CD4-positive, alpha-beta T cell (primary cell): ENCODE data around the gene LAMC2. TPM values are rescaled to one million over a fixed set of nuclear protein-coding genes. Genes with fewer than 3 reads are reported as not detected.

Experiments
- ATAC-seq: fragments of 200-7000 bp; cut with Tn5 transposase; one replicate; pipeline ENCODE4 v1.10.0; 2022; ENCODE audit warnings: mild to moderate bottlenecking; ENCODE audit not compliant: poor library complexity
- CTCF ChIA-PET: fragments of 350-600 bp; sonication (Branson Sonifier 250); formaldehyde crosslinking; loops from one replicate; lab custom pipeline; 2021; ENCODE audit warnings: antibody characterized with exemption, inconsistent platforms; lab: Charles Lee
- POLR2A ChIA-PET: fragments of 350-600 bp; sonication (Branson Sonifier 250); formaldehyde crosslinking; loops from one replicate; lab custom pipeline; 2021; ENCODE audit warnings: antibody characterized with exemption, inconsistent platforms; lab: Charles Lee
- DNase-seq, 14 experiments: peaks; one replicate each; pipeline ENCODE4 v3.0.0-alpha.2; 2013 to 2020; ENCODE audit warnings: mixed read lengths in 2 of 14
- H3K27ac ChIP-seq, 2 donors: one replicate each; pipeline versions ENCODE4 v1.5.1 to v1.7.0; 2013; ENCODE audit warnings: low read length in 2 of 2, low read depth in 1 of 2, mild to moderate bottlenecking in 1 of 2
- H3K27me3 ChIP-seq, 2 experiments: 1 replicate in 1 of 2; 2 replicates in 1 of 2; pipeline versions ENCODE4 v1.6.1 to v1.7.0; 2013; ENCODE audit warnings: low read length in 2 of 2, control low read depth in 1 of 2, mild to moderate bottlenecking in 1 of 2, moderate library complexity in 1 of 2; ENCODE audit not compliant: insufficient read depth in 2 of 2, control insufficient read depth in 1 of 2
- H3K36me3 ChIP-seq: one replicate; pipeline ENCODE4 v1.6.1; 2013; ENCODE audit warnings: low read length, control low read depth; ENCODE audit not compliant: insufficient read depth
- H3K4me1 ChIP-seq: one replicate; pipeline ENCODE4 v1.6.1; 2013; ENCODE audit warnings: low read length, control low read depth; ENCODE audit not compliant: insufficient read depth
- H3K4me3 ChIP-seq: one replicate; pipeline ENCODE4 v1.5.1; 2013; ENCODE audit warnings: mild to moderate bottlenecking, low read length, moderate library complexity
- H3K9me3 ChIP-seq, 2 experiments: 1 replicate in 1 of 2; 2 replicates in 1 of 2; pipeline versions ENCODE4 v1.6.1 to v1.7.0; 2013; ENCODE audit warnings: low read length in 2 of 2, mild to moderate bottlenecking in 2 of 2, control low read depth in 1 of 2, moderate library complexity in 1 of 2; ENCODE audit not compliant: control insufficient read depth in 1 of 2, insufficient read depth in 1 of 2
- H3K27ac Mint-ChIP-seq: one replicate; pipeline ENCODE4 v1.8.0; 2020; ENCODE audit warnings: mixed read lengths
- H3K27me3 Mint-ChIP-seq: one replicate; pipeline ENCODE4 v1.8.0; 2021; ENCODE audit warnings: mixed read lengths
- H3K36me3 Mint-ChIP-seq: one replicate; pipeline ENCODE4 v1.8.0; 2021; ENCODE audit warnings: low read depth, mixed read lengths
- H3K4me1 Mint-ChIP-seq: one replicate; pipeline ENCODE4 v1.8.0; 2021; ENCODE audit warnings: low read depth, mixed read lengths
- H3K4me3 Mint-ChIP-seq: one replicate; pipeline ENCODE4 v1.8.0; 2020; ENCODE audit warnings: mild to moderate bottlenecking, mixed read lengths
- H3K9me3 Mint-ChIP-seq: one replicate; pipeline ENCODE4 v1.8.0; 2020; ENCODE audit warnings: mixed read lengths
- CTCF ChIP-seq: fragments of 200-600 bp; IDR thresholded peaks from one replicate; pipeline ENCODE4 v1.8.0; 2022; ENCODE audit warnings: antibody characterized with exemption, mild to moderate bottlenecking
- intact Hi-C, 2 experiments: fragments of 100-400 bp; cut with DNase I in 1 of 2; cut with micrococcal nuclease in 1 of 2; formaldehyde crosslinking; loops; one replicate each; pipeline versions ENCODE4 v1.15.1 to v1.9.0; 2023 to 2025; cut with DNase I, micrococcal nuclease
- total RNA-seq, 174 experiments: library from RNA in 2 of 174; stranded (reverse) in 2 of 174; gene quantifications; one replicate each; pipeline ENCODE4 v1.2.3 and lab custom pipeline; 2021 to 2026

LAMC2 gene
- total RNA-seq, 2 experiments from 2014 or later = not detected

- intact Hi-C loops = no loop called here
- no peak for ATAC-seq
- Histone ChIP-seq H3K4me1 (peaks cover 10% of the 10 kb centered on the region), H3K27ac (no peak overlapping the region), H3K9me3 (no peaks in the 10 kb centered on the region), H3K27me3 (peaks cover 0 to 6% of the 10 kb centered on the region in 2 experiments), H3K36me3 (no peaks in the 10 kb centered on the region), H3K4me3 (no peak overlapping the region)
- peaks cover 17% of the 10 kb centered on the region for H3K4me1 Mint-ChIP-seq
- H3K4me3 Mint-ChIP-seq = no peak overlapping the region
- no peaks in the 10 kb centered on the region for H3K9me3 Mint-ChIP-seq
- CTCF ChIA-PET = no interaction called here
- POLR2A ChIA-PET = no interaction called here
- H3K36me3 Mint-ChIP-seq = no peaks in the 10 kb centered on the region
- H3K27me3 Mint-ChIP-seq = peaks cover 26% of the 10 kb centered on the region
- no peak for DNase-seq
- TF ChIP-seq CTCF = no peak
- H3K27ac Mint-ChIP-seq = no peak overlapping the region
Measured at GRCh38 chr1:183214021-183214970, 28.2 kb downstream of the LAMC2 start.

GRCh38 chr1:183215076-183215720 lies 29.1 kb downstream of the LAMC2 start:
- ChIA-PET CTCF (no interaction called here), POLR2A (no interaction called here)
- Mint-ChIP-seq H3K27ac (no peak overlapping the region), H3K9me3 (no peaks in the 10 kb centered on the region), H3K4me3 (no peak overlapping the region), H3K4me1 (peaks cover 26% of the 10 kb centered on the region), H3K36me3 (no peaks in the 10 kb centered on the region), H3K27me3 (peaks cover 22% of the 10 kb centered on the region)
- TF ChIP-seq CTCF = no peak
- no peak for ATAC-seq
- intact Hi-C loops = no loop called here
- Histone ChIP-seq H3K4me3 (no peak overlapping the region), H3K36me3 (no peaks in the 10 kb centered on the region), H3K27ac (no peak overlapping the region), H3K4me1 (peaks cover 13% of the 10 kb centered on the region), H3K27me3 (peaks cover 0 to 2% of the 10 kb centered on the region in 2 experiments), H3K9me3 (no peaks in the 10 kb centered on the region)
- no peak for DNase-seq

- H3K36me3 ChIP-seq = no peaks in the 10 kb centered on the region
- TF ChIP-seq CTCF = no peak
- no peak for ATAC-seq
- H3K27me3 ChIP-seq = peaks cover 0 to 2% of the 10 kb centered on the region in 2 experiments
- DNase-seq = no peak
- Mint-ChIP-seq H3K4me3 (no peak overlapping the region), H3K36me3 (no peaks in the 10 kb centered on the region), H3K9me3 (no peaks in the 10 kb centered on the region), H3K4me1 (peaks cover 27% of the 10 kb centered on the region), H3K27ac (no peak overlapping the region), H3K27me3 (peaks cover 18% of the 10 kb centered on the region)
- ChIA-PET CTCF (no interaction called here), POLR2A (no interaction called here)
- no peak overlapping the region for H3K27ac ChIP-seq
- H3K4me1 ChIP-seq = peaks cover 14% of the 10 kb centered on the region
- intact Hi-C loops = no loop called here
- H3K4me3 ChIP-seq = no peak overlapping the region
- no peaks in the 10 kb centered on the region for H3K9me3 ChIP-seq
Measured at GRCh38 chr1:183215936-183216335, 29.9 kb downstream of the LAMC2 start.
